Activated CD4-positive, CD25-positive, alpha-beta regulatory T cell treated with anti-CD3 and anti-CD28 coated beads, Interleukin-2, amount 50 U/mL, for 72 hours (primary cell): Measurements from ENCODE around the gene AGAP4.
"Not testable (repeated sequence)": the region's sequence is repeated elsewhere in the genome, so short reads cannot be mapped to it uniquely, and the experiment has no call there.

Source experiments
- DNase-seq: peaks from one replicate; pipeline ENCODE4 v3.0.0; 2021

AGAP4 gene

DNA sequence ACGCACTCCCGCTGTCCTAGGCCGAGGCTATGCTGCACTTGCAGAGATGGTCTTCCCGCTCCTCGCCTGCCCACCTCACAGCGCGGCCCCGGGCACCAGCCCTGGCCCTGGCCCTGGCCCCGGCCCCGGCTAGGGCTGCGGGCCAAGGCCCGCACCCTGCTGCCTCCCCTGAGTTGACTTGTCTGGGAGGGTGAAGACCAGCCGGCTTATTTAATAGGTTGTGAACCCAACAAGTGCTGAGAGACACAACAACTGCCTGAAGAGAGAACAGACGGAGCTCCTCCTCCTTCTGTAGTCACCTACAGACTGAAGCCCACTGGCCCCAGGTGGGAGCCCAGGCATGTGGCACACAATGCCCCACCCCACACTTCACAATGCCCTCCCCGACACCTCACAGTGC lies at the start of gene AGAP4:
AGAP4 (minus strand) TSS at position 101 of the 400 bp plus-strand sequence. CDS start 153 bp downstream, outside the sequence.
- not testable (repeated sequence) for DNase-seq

DNA sequence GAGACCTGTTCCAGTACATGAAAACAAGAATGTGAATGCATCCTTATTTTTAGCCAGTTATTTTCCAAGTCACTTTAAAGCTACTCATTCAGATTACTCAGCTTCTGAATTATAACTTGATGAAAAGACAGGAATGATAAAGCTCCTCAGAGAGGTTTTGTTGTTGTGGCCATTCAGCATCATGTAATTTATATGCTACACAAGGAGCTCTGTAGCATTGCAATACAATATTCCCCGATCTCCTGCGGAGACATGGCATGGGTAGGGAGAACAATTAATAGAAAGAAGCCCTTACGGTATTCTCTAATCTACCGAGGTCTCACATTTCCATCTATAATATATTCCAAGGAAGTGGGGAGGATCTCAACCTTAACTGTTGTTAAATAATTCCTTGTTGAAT lies 43.4 kb upstream of the AGAP4 start:
- DNase-seq: not testable (repeated sequence)

DNA sequence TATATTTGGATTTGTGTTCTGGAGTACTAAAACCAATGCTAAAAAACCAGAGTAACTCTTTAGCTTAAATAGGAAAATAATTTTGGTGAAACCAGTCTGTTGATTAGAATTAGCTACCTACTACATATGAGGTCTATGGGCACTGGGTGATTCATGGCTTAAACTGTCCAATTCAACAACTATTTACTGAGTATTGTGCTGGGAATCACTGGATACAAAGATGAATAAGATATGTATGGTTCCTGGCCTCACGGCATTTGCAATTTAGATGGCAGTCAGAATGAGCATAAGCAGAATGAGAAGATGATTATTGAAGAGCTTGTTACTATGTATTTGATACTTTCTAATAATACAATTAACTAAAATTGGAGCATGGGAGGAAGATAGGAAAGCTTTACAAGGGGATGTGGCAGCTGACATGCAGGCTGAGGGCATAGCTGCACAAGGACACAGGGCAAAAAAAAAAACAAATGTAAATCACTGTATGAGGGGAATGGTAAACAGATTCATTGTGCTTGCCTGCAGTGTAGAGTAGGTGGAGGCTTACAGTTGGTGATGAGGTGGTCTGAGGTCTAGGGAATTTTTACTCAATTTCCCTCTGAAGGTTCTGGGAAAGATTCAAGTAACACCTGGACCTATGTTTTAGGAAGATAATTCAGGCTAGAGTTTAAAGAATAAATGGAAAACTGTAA lies 42.4 kb upstream of the AGAP4 start:
- not testable (repeated sequence) for DNase-seq

DNA sequence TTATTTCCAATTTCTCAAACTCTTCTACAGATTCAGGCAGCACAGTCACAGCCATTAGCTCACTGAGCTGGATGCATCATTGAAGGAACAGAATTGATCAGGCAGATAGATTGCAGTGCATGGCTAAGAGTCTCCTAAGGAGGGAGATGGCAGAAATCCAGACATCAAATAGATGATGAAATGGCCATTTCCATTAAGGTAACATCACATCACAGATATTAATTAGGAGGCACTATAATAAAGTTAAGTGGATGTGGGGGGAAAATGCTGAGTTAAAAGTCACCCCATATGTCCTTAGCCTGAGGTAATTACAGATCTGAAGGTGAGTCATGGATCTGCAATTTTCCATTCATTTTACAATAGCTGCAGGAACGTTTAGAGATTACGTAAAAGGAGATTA lies 35.6 kb upstream of the AGAP4 start:
- DNase-seq: not testable (repeated sequence)

DNA sequence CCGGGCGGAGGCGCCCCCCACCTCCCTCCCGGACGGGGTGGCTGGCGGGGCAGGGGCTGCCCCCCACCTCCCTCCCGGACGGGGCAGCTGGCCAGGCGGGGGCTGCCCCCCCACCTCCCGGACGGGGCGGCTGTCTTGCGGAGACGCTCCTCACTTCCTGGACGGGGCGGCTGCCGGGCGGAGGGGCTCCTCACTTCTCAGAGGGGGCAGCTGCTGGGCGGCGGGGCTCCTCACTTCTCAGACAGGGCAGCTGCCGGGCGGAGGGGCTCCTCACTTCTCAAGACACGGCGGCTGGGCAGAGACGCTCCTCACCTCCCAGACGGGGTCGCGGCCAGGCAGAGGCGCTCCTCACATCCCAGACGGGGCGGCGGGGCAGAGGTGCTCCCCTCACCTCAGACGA lies 18.1 kb upstream of the AGAP4 start:
- not testable (repeated sequence) for DNase-seq

DNA sequence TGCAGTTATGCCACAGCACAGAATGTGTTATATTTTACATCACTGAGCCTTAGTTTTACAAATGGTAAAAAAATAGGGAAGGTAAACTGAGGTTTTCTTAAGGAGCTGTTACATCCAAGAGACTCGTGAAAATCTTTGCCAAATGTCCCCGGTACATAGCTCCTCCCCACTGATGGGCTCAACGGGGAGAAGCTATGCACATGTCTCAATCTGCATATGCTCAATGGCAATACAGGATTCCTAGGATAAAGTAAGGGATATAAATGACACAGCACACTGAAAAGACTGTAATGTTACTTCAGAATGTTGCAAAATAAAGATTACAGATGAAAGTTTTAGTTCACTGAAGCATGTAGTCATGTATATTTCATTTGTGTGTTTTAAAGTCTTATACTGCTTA lies 17.0 kb upstream of the AGAP4 start:
- not testable (repeated sequence) for DNase-seq

DNA sequence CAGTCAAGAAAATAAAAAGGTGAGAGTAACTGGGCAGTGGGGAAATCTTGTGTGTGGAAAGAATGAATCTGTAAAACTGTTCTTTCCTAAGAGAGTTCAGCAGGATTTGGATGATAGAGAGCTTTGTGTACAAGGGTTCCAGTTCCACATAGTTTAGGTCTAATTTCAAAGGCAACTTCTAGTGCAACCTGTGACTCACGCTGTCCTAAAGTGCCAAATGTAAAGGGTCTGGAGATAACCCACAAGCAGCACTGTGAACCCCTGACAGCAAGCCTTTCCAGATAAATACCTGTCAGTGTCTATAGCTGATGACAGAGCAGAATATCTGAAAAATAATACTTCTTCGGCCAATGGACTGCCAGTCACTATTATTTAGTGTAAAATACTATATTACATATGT lies 16.3 kb upstream of the AGAP4 start:
- not testable (repeated sequence) for DNase-seq

DNA sequence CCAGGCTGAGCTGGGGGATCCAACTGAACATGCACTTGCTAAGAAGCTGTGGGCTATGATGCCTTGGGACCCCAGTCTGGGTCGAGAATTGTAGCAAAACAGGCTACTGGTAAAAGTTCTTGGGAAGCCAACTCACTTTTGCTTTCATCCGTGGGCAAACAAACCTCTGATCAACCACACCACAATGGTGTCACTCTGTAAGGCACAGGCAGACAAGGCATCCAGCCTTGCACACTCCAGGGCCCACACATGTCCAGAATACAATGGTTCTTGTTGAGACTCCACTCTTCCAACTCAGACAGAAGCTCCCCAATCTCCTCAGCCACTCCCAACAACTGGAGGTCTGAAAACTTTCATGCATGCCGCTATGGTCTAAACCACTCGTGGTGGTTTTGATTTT lies 10.6 kb upstream of the AGAP4 start:
- DNase-seq: not testable (repeated sequence)

DNA sequence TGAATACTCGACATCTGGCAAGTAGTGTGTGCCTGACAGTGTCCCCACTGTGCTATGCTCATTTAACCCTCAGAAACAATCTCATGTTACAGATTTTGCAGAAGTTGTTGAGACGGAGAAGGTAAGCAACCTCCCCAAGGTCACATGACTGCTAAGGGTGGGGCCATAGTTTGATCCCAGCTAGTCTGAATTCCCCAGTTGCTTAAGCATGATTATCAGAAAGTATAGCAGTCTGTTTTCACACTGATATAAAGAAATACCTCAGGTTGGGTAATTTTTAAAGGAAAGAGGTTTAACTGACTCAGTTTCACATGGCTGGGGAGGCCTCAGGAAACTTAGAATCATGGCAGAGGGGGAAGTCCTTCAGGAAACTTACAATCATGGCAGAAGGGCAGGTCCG lies 1.2 kb upstream of the AGAP4 start:
- DNase-seq: not testable (repeated sequence)

DNA sequence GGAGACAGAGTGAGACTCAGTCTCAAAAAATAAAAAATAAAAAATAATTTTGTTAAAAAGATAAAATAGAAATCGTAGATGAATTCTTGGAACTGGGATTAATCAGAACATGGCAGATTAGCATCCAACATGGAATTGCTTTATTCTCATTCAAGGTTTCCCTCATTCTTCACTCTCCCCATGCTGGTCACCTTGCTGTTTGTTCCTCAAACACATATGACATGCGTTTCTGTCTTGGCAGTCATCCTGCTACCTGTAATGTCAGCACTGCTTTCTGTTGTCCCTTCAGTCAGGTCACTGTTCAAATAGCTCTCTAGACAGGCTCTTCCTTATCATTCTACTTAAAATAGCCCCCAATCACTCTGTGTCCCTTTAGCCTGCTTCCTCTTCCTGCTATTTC lies 24.4 kb downstream of the AGAP4 start:
- DNase-seq: not testable (repeated sequence)

DNA sequence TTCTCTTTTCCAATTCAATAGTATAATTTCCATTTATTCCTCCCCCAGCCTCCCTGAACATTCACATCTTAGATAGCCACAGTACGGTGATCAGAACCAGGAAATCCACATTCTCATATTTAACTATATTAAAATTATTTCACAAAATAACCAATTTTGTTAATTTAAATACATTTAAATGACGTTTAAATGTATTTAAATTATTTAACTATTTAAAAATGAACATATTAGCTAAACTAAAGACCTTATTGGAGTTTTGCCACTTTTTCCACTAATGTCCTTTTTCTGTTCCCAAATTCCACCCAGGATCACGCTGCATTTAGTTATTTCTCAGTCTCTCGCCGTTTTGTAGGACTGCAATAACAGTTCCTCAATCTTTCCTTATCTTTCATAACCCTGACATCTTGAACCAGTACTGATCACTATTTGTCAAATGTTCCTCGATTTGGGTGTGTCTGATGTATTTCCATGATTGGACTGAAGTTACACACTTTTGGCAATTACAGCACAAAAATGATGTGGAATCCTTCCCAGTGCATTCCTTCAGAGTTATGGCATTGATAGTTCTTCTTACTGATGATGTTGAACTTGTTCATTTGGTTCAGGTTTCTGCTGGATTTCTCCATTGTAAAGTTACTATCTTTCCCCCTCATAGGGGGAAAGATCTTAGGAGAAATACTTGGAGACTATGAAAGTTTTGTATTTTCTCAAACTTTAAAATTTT lies 27.0 kb downstream of the AGAP4 start:
- not testable (repeated sequence) for DNase-seq

DNA sequence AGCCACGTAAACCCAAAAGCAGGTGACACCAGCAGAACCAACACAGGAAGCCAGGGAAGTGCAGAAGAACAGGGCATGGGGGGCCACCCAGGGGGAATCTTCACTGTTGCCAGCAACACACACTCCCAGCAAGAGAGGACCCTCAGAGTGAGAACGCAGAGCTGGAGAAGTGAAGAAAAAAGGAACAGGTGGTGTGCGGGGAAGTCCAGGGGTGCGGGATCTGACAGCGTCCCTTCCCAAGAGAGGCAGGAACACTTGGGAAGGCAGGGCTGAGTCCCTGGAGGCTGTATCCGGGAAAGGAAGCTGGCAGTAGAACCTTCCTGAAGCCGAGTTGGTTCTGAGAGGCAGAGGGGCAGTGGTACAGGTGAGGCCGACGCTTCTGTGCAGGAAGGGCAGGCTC lies 27.7 kb downstream of the AGAP4 start:
- DNase-seq: no peak

DNA sequence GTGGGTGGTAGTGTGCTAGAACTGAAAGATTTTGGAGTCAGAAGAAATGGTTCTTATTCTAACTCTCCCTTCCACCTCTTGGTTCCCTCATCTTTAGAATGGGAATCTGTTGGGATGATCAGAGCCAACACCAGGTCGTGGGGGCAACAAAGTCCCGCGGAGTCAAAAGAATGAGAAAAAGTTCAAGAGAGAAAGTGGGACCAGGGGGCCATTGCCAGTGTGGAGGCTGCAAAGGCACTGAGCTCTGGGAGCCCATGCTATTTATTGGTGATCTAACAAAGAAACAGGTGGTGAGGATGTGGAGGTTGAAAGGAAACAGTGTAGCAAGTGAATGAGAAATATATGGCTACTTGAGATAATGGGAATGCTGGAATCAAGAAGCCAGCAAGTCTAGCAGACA lies 29.4 kb downstream of the AGAP4 start:
- DNase-seq: no peak

DNA sequence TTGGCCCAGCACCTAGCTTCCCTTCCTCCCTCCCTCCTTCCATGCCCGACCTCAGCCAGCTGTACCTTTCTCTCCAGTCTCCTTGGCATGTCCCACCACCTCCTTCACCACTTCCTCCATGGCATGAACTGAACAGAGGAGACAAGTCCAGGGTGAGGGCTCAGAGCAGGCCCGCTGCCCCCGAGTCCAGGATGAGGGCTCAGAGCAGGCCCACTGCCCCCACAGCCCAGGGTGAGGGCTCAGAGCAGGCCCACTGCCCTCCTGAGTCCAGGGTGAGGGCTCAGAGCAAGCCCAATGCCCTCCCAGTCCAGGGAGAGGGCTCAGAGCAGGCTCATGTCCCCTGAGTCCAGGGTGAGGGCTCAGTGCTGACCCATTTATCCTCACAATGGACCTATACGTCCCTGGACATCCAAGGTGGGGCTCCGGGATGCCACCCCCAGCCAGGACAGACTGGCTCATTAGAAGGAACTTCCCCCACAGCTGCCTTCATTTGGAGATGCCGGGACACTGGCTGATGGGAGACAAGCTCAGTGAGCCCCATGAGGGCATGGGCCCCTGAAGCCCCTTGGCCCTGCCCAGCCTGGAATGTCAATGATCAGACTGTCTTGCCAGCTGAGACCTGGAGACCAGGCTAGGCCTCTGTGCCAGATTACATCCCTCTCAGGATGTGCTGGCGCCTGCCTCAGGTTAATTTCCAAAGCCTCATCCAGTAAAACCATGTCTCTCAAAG lies 30.0 kb downstream of the AGAP4 start:
- no peak for DNase-seq

DNA sequence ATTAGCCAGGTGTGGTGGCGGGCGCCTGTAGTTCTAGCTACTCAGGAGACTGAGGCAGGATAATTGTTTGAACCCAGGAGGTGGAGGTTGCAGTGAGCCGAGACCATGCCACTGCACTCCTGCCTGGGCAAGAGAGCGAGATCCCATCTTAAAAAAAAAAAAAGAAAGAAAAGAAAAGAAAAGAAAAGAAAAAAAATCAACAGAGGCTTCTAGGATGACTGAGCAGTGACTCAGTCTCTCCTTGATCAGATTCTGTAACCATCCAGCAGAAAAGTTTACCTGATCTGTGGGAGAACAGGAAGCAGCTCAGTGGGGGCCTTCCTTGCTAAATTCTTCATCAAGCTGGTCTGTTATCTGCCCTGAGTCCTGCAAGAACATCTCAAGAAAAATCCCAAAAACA lies 33.2 kb downstream of the AGAP4 start:
- DNase-seq: not testable (repeated sequence)

DNA sequence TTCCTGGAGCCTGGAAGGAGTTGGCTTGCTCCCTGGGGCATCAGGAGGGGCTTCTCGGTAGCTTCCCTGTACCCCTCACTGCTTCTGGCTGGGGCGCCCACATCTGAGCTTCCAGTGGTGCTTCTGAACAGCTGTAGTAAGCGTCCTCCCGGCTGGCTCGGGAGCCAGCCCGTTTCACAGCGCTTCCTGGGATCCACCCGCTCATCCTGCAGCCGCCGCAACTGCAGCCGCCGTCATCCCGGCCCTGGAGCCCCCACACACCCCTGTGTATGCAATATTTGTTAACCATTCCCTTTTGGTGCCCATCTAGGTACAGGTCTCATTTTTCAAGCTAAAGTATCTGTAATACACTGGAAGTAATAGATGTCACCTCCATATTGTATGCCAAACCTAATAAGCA lies 34.3 kb downstream of the AGAP4 start:
- not testable (repeated sequence) for DNase-seq

DNA sequence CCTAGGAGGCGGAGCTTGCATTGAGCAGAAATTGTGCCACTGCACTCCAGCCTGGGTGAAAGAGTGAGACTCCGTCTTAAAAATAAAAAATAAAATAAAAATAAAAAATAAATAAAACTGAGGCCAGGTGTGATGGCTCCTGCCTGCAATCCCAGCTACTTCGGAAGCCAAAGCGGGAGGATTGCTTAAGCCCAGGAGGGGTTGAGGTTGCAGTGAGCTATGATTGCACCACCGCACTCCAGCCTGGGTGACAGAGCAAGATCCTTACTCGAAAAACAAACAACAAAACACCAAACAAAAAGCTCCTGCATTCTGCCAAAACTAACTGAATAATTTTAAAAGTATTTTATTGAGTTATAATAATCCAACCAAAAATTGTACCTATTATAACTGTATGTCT lies 36.2 kb downstream of the AGAP4 start:
- no peak for DNase-seq

DNA sequence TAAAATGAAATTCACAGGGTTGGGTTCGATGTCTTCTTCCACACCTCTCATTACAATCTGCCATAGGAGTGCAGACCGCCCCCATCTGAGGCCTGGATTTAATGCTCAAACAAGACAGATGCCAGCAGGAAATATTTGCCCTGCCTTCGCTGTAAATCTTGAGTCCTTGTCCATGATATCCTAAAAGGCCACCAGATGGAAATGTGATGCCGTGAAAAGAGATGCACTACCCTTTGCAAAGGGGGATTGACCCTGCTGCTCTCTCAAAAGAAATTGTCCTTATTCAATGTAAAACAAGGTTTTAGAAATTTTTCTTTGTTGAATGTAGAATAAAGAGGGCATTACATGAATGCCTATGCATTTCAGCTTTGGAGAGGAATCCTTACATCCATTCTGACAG lies 37.5 kb downstream of the AGAP4 start:
- DNase-seq: no peak

DNA sequence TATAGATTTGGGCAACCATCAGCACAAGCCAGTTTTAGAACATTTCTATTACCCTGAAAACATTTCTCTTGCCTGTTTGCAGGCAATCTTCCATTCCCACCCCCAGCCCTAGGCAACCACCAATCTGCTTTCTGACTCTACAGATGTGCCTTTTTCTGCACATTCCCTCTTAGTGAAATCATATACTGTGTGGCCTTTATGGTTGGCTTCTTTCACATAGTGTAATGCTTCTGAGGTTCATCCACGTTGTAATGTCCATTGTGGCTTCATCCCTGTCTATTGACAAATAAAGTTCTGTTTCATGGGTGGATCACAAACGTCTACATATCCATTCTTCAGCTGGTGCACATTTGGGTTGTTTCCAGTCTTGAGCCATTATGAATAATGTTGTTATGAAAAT lies 42.3 kb downstream of the AGAP4 start:
- not testable (repeated sequence) for DNase-seq

DNA sequence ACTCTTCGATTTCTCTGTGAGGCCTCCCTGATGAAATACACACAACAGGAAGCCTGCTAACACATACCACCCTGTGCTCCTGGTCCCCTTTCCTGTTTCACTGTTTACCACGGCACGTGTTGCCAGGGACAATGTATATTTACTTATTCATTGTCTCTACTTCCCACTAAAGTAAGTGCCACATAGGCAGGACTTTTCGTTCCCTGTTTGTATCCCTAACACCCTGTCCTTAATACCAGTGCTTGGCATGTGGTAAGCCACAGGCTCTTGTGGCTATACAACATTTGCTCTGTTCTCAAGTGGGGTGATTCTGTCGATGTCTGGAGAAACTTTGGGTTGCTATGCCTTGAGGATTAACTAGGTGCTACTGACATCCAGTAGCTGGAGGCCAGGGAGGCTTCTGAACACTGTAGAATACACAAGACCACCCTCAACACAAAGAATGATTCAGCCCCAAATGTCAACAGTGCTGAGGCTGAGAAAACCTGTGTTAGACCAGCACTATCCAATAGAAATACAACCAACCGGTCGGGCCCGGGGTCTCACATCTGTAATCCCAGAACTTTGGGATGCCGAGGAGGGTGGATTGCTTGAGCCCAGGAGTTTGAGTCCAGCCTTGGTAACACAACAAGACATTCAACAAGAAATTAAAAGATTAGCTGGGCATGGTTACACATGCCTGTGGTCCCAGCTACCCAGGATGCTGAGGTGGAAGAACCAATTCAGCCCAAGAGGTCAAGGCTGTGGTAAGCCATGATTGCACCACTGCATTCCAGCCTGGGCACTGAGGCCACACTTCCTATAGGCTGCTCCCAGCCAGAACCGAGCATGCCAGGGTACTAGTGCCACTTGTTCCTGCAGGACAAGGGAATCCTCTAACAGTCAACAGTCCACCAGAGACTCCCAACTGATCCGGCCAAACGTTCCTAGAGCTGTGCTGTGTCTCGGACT lies 44.0 kb downstream of the AGAP4 start:
- not testable (repeated sequence) for DNase-seq

DNA sequence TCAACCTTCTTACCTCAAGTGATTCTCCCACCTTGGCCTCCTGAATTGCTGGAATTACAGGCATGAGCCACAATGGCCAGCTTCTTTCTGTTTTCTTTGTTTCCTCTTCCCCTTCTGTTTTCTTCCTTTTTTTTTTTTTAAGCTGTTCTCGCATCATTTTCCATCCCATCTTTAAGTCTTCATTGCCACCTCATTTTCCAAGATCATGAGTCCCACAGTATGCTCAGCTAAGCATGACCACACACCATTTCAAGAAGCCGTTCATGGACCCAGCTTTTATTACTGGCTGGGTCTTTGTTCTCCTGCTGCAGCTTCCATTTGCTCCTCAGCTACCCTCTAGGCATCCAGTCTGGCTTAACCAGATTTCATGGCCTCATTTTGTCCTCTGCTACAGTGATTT lies 52.5 kb downstream of the AGAP4 start:
- not testable (repeated sequence) for DNase-seq

DNA sequence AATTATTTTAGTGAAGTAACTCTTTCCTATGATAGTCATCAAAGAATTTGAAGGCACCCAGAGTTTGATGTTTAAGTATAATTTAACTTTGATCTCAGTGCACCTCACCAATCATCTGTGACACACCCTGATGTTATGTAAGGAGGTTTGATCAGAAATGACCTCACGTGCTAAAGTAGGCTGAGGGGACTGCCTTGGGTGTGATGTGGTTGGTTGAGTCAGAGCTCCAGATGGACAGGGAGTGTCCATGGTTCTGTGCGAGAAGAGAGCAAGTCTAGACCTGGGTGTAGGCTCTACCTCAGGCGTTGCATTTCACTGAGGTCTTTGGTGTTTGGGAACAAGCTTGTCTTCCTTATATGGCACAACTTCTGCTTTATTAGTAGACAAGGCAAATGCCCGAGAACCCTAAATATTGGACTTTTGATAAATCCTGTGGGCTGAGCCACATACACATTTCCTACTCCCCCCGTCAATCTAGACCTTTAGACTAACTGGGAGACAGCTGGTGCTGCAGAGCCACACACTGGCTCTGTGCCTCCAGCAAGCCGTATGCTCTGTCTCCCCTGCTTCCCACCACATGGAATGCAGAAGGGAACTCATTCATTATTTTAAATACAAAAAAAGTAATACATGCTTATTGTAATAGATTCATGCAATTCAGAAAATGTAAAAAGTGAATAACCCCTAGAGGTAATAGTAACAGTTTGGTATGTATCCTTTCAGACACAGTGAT lies 56.4 kb downstream of the AGAP4 start:
- not testable (repeated sequence) for DNase-seq
